ENCODE measurements around the gene CREB5. TPM values are rescaled to one million over a fixed set of nuclear protein-coding genes. Genes with fewer than 3 reads are reported as not detected.

Gene CREB5
- total RNA-seq, 1 donor from 2014 or later, result 52.2 TPM

- no peaks in the 10 kb centered on the region for H3K27me3 ChIP-seq (ENCODE audit: control insufficient read depth in 3 of 3, insufficient read depth in 3 of 3, low read length in 3 of 3)
- no peak overlapping the region for H3K4me3 ChIP-seq (ENCODE audit: low read length in 3 of 3)
- no peaks in the 10 kb centered on the region for H3K9me3 ChIP-seq (ENCODE audit: control insufficient read depth in 3 of 3, low read length in 3 of 3)
- H3K9ac ChIP-seq (ENCODE audit: low read depth in 1 of 3, low read length in 3 of 3), result no peak overlapping the region
- H3K36me3 ChIP-seq (ENCODE audit: control insufficient read depth in 3 of 3, insufficient read depth in 3 of 3, low read length in 3 of 3), result no peaks in the 10 kb centered on the region
- H3K27ac ChIP-seq (ENCODE audit: low read depth, low read length), result no peak overlapping the region
- H3K4me1 ChIP-seq (ENCODE audit: control insufficient read depth in 3 of 3, insufficient read depth in 3 of 3, low read length in 3 of 3), result peaks cover 0 to 2% (median 1%) of the 10 kb centered on the region in 3 donors
Measured at GRCh38 chr7:28753613-28754012, 341.3 kb downstream of the CREB5 start.

DNA sequence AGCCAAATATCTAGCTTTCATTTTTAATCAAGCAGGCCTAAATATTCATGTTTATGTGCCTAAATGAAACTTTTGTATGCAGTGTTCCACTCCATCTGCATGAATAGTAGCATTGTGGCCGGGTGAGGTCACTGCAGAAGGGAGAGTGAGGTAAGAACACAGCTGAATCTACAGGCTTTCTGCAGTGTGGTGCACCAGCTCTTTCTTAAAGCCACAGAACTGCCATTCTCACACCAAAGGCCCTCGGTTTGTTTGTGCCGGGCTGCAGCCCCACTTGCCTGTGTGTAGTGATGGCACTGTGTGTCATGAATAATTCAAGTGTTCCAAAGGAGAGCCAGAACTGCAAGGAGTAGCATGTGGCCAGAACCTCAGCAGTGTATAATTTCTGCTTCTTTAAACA is 341.7 kb downstream of the CREB5 start:
- H3K4me1 ChIP-seq (ENCODE audit: control insufficient read depth in 3 of 3, insufficient read depth in 3 of 3, low read length in 3 of 3), result no peaks in the 10 kb centered on the region
- no peak overlapping the region for H3K4me3 ChIP-seq (ENCODE audit: low read length in 3 of 3)
- H3K27me3 ChIP-seq (ENCODE audit: control insufficient read depth in 3 of 3, insufficient read depth in 3 of 3, low read length in 3 of 3), result no peaks in the 10 kb centered on the region
- no peak overlapping the region for H3K27ac ChIP-seq (ENCODE audit: low read depth, low read length)
- no peak overlapping the region for H3K9ac ChIP-seq (ENCODE audit: low read depth in 1 of 3, low read length in 3 of 3)
- H3K36me3 ChIP-seq (ENCODE audit: control insufficient read depth in 3 of 3, insufficient read depth in 3 of 3, low read length in 3 of 3), result no peaks in the 10 kb centered on the region
- no peaks in the 10 kb centered on the region for H3K9me3 ChIP-seq (ENCODE audit: control insufficient read depth in 3 of 3, low read length in 3 of 3)

DNA sequence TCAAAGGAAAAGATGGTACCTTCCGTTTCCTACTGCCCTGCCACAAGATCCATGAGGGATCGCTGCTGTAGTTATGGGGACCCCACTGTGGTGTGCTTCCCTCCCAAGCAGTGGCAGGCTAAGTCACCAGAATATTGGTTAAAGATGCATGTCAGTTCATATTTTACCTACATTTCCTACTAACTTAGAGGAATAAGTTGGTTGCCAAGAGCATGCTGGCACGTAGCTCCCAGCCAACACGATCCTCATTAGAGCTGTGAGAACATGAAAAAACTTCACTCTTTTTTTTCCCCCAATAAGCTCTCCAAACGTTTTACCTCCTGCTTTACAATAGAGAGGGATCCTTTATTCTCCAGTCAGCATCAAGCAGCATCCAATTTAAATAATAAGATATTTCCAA is 342.1 kb downstream of the CREB5 start:
- no peaks in the 10 kb centered on the region for H3K36me3 ChIP-seq (ENCODE audit: control insufficient read depth in 3 of 3, insufficient read depth in 3 of 3, low read length in 3 of 3)
- no peaks in the 10 kb centered on the region for H3K9me3 ChIP-seq (ENCODE audit: control insufficient read depth in 3 of 3, low read length in 3 of 3)
- H3K9ac ChIP-seq (ENCODE audit: low read depth in 1 of 3, low read length in 3 of 3), result no peak overlapping the region
- H3K4me1 ChIP-seq (ENCODE audit: control insufficient read depth in 3 of 3, insufficient read depth in 3 of 3, low read length in 3 of 3), result no peaks in the 10 kb centered on the region
- no peak overlapping the region for H3K4me3 ChIP-seq (ENCODE audit: low read length in 3 of 3)
- H3K27me3 ChIP-seq (ENCODE audit: control insufficient read depth in 3 of 3, insufficient read depth in 3 of 3, low read length in 3 of 3), result no peaks in the 10 kb centered on the region
- H3K27ac ChIP-seq (ENCODE audit: low read depth, low read length), result no peak overlapping the region

DNA sequence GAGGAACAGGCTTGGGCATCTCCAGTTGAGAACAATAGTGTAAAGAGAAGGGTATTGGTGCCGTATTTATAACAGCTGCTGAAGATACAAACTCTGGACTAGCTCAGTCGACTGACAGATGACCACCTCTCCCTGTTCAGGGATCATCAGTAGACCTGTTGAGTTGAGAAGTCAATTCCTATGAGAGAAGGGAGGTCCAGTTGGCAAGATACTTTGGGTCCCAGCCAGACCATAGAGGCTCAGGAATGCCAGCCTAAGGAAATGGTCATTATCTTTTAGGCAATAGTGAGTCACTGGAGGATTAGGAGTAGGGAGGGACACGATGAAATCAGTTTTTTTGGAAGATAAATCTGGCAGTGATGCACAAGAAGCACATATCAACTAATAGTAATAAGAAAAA is 342.9 kb downstream of the CREB5 start:
- no peak overlapping the region for H3K4me3 ChIP-seq (ENCODE audit: low read length in 3 of 3)
- no peaks in the 10 kb centered on the region for H3K36me3 ChIP-seq (ENCODE audit: control insufficient read depth in 3 of 3, insufficient read depth in 3 of 3, low read length in 3 of 3)
- H3K27ac ChIP-seq (ENCODE audit: low read depth, low read length), result no peak overlapping the region
- no peaks in the 10 kb centered on the region for H3K9me3 ChIP-seq (ENCODE audit: control insufficient read depth in 3 of 3, low read length in 3 of 3)
- H3K9ac ChIP-seq (ENCODE audit: low read depth in 1 of 3, low read length in 3 of 3), result no peak overlapping the region
- H3K4me1 ChIP-seq (ENCODE audit: control insufficient read depth in 3 of 3, insufficient read depth in 3 of 3, low read length in 3 of 3), result no peaks in the 10 kb centered on the region
- no peaks in the 10 kb centered on the region for H3K27me3 ChIP-seq (ENCODE audit: control insufficient read depth in 3 of 3, insufficient read depth in 3 of 3, low read length in 3 of 3)

GRCh38 chr7:28758186-28758585 is 345.9 kb downstream of the CREB5 start:
- Histone ChIP-seq H3K9me3 (ENCODE audit: control insufficient read depth in 3 of 3, low read length in 3 of 3) (no peaks in the 10 kb centered on the region), H3K27ac (ENCODE audit: low read depth, low read length) (no peak overlapping the region), H3K27me3 (ENCODE audit: control insufficient read depth in 3 of 3, insufficient read depth in 3 of 3, low read length in 3 of 3) (no peaks in the 10 kb centered on the region), H3K9ac (ENCODE audit: low read depth in 1 of 3, low read length in 3 of 3) (no peak overlapping the region), H3K4me3 (ENCODE audit: low read length in 3 of 3) (no peak overlapping the region), H3K4me1 (ENCODE audit: control insufficient read depth in 3 of 3, insufficient read depth in 3 of 3, low read length in 3 of 3) (no peaks in the 10 kb centered on the region), H3K36me3 (ENCODE audit: control insufficient read depth in 3 of 3, insufficient read depth in 3 of 3, low read length in 3 of 3) (no peaks in the 10 kb centered on the region)

DNA sequence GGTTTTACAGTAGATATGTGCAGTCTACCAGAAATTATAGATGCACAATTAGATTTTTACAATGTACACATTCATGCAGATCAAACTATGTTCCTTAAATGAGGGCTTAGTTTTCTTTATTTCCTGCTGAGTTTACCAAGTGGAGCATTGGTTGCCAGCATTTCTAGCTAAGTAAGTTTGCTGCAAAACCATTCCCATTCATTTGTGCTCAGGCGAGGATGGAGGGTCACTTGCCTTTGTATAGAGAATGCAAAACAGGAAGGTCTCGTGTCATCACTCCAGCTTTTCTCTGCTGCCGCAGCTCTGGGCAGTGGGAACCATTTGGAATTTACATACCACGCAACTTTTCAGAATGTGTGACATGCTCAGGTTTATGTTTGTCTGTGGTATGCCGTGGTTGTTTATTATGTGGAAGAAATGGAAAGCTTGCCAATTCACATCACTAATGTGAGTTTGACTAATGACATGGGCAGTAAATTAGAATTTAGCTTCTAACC is 347.2 kb downstream of the CREB5 start:
- no peaks in the 10 kb centered on the region for H3K27me3 ChIP-seq (ENCODE audit: control insufficient read depth in 3 of 3, insufficient read depth in 3 of 3, low read length in 3 of 3)
- no peak overlapping the region for H3K4me3 ChIP-seq (ENCODE audit: low read length in 3 of 3)
- H3K27ac ChIP-seq (ENCODE audit: low read depth, low read length), result no peak overlapping the region
- no peak overlapping the region for H3K9ac ChIP-seq (ENCODE audit: low read depth in 1 of 3, low read length in 3 of 3)
- no peaks in the 10 kb centered on the region for H3K9me3 ChIP-seq (ENCODE audit: control insufficient read depth in 3 of 3, low read length in 3 of 3)
- no peaks in the 10 kb centered on the region for H3K36me3 ChIP-seq (ENCODE audit: control insufficient read depth in 3 of 3, insufficient read depth in 3 of 3, low read length in 3 of 3)
- H3K4me1 ChIP-seq (ENCODE audit: control insufficient read depth in 3 of 3, insufficient read depth in 3 of 3, low read length in 3 of 3), result no peaks in the 10 kb centered on the region

GRCh38 chr7:28761505-28761904 is 349.2 kb downstream of the CREB5 start:
- H3K4me1 ChIP-seq (ENCODE audit: control insufficient read depth in 3 of 3, insufficient read depth in 3 of 3, low read length in 3 of 3), result no peaks in the 10 kb centered on the region
- H3K4me3 ChIP-seq (ENCODE audit: low read length in 3 of 3), result no peak overlapping the region
- H3K27ac ChIP-seq (ENCODE audit: low read depth, low read length), result no peak overlapping the region
- no peaks in the 10 kb centered on the region for H3K9me3 ChIP-seq (ENCODE audit: control insufficient read depth in 3 of 3, low read length in 3 of 3)
- no peaks in the 10 kb centered on the region for H3K27me3 ChIP-seq (ENCODE audit: control insufficient read depth in 3 of 3, insufficient read depth in 3 of 3, low read length in 3 of 3)
- no peaks in the 10 kb centered on the region for H3K36me3 ChIP-seq (ENCODE audit: control insufficient read depth in 3 of 3, insufficient read depth in 3 of 3, low read length in 3 of 3)
- no peak overlapping the region for H3K9ac ChIP-seq (ENCODE audit: low read depth in 1 of 3, low read length in 3 of 3)

DNA sequence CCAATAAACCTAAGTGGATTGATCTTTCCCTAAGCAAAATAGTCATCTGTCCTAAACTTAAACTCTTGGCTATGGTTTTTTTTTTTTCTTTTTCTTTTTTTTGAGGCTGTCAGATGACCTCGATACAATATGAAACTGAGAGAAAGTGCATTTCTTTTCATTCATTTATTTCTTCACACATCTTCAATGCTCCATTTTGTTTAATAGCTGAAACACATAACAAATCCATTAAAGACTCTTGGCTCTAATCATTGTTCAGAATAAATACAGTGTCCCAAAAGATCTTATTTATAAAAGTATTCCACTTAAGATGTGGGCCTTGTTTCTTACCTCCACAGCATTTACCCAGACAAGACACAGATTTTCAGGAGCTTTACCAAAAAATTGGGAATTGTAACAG is 350.3 kb downstream of the CREB5 start:
- Histone ChIP-seq H3K4me1 (ENCODE audit: control insufficient read depth in 3 of 3, insufficient read depth in 3 of 3, low read length in 3 of 3) (no peaks in the 10 kb centered on the region), H3K36me3 (ENCODE audit: control insufficient read depth in 3 of 3, insufficient read depth in 3 of 3, low read length in 3 of 3) (no peaks in the 10 kb centered on the region), H3K9ac (ENCODE audit: low read depth in 1 of 3, low read length in 3 of 3) (no peak overlapping the region), H3K27me3 (ENCODE audit: control insufficient read depth in 3 of 3, insufficient read depth in 3 of 3, low read length in 3 of 3) (no peaks in the 10 kb centered on the region), H3K4me3 (ENCODE audit: low read length in 3 of 3) (no peak overlapping the region), H3K9me3 (ENCODE audit: control insufficient read depth in 3 of 3, low read length in 3 of 3) (no peaks in the 10 kb centered on the region), H3K27ac (ENCODE audit: low read depth, low read length) (no peak overlapping the region)

- Histone ChIP-seq H3K4me1 (ENCODE audit: control insufficient read depth in 3 of 3, insufficient read depth in 3 of 3, low read length in 3 of 3) (no peaks in the 10 kb centered on the region), H3K9ac (ENCODE audit: low read depth in 1 of 3, low read length in 3 of 3) (no peak overlapping the region), H3K27me3 (ENCODE audit: control insufficient read depth in 3 of 3, insufficient read depth in 3 of 3, low read length in 3 of 3) (no peaks in the 10 kb centered on the region), H3K4me3 (ENCODE audit: low read length in 3 of 3) (no peak overlapping the region), H3K9me3 (ENCODE audit: control insufficient read depth in 3 of 3, low read length in 3 of 3) (no peaks in the 10 kb centered on the region), H3K27ac (ENCODE audit: low read depth, low read length) (no peak overlapping the region), H3K36me3 (ENCODE audit: control insufficient read depth in 3 of 3, insufficient read depth in 3 of 3, low read length in 3 of 3) (no peaks in the 10 kb centered on the region)
Measured at GRCh38 chr7:28766359-28766758, 354.0 kb downstream of the CREB5 start.

DNA sequence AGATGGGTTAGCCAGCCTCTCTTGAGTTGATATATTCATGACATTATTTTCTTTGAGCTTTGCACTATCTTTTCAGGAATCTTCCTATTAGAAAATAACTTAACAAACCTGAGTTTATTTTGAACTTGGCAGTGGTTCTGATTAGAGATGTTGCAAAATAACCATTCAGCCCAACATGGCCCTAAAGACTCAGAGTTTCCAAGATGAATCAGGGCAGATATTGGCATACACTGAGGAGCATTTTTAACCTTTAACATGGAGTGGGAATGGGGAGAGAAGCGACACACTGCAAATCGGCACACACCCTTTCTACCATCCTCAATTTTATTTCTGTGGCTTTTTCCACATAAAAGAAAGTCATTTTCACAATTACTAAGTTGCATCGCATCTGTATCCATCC is 355.0 kb downstream of the CREB5 start:
- H3K9ac ChIP-seq (ENCODE audit: low read depth in 1 of 3, low read length in 3 of 3), result no peak overlapping the region
- no peak overlapping the region for H3K27ac ChIP-seq (ENCODE audit: low read depth, low read length)

More for the DNA sequence above, 355.0 kb downstream of the CREB5 start:
- Histone ChIP-seq H3K27me3 (ENCODE audit: control insufficient read depth in 3 of 3, insufficient read depth in 3 of 3, low read length in 3 of 3) (no peaks in the 10 kb centered on the region), H3K9me3 (ENCODE audit: control insufficient read depth in 3 of 3, low read length in 3 of 3) (no peaks in the 10 kb centered on the region), H3K4me1 (ENCODE audit: control insufficient read depth in 3 of 3, insufficient read depth in 3 of 3, low read length in 3 of 3) (no peaks in the 10 kb centered on the region), H3K4me3 (ENCODE audit: low read length in 3 of 3) (no peak overlapping the region), H3K36me3 (ENCODE audit: control insufficient read depth in 3 of 3, insufficient read depth in 3 of 3, low read length in 3 of 3) (no peaks in the 10 kb centered on the region)
